22Rv1 (cell line): ENCODE results near the gene DEGS2.
"Not testable (repeated sequence)": the region's sequence is repeated elsewhere in the genome, so short reads cannot be mapped to it uniquely, and the experiment has no call there.

ENCODE experiments used
- H3K27ac ChIP-seq: fragments of 450-650 bp; 2 replicates; pipeline ENCODE4 v1.5.1; 2017
- CTCF ChIP-seq: fragments of 450-650 bp; IDR thresholded peaks from 2 replicates; pipeline ENCODE4 v1.5.1; 2017; ENCODE audit warnings: mild to moderate bottlenecking
- ZFX ChIP-seq: fragments of 450-650 bp; IDR thresholded peaks from 2 replicates; pipeline ENCODE4 v1.6.1; 2017; ENCODE audit warnings: antibody characterized with exemption, borderline replicate concordance

Gene DEGS2

GRCh38 chr14:100188392-100189030 is 29.1 kb upstream of the DEGS2 start:
- H3K27ac ChIP-seq = no peak overlapping the region
- TF ChIP-seq CTCF (no peak), ZFX (no peak)

DNA sequence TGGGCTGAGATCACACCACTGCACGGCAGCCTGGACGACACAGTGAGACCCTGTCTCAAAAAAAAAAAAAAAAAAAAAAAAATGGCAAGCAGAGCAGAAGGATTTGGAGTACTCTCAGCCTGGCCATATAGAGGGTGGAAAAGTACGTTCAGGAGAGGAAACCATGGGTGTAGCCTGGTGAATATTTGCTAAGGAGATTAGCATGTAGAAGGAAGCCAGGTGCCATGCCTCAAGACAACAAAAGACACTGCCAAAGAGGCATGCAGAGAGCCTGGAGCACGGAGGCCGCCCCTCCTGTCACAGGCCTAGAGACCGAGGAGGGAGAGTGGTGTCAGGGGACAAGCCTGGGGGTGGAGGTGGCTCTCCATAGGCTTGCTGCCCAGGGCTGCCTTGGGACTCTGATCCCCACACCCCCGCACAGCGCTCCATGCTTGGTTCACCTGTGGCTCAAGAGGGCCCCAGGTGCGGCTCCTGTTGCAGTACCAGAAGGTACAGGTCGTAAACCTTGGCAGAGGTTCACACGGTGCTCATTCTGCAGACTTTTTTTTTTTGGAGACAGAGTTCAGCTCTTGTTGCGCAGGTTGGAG is 27.9 kb upstream of the DEGS2 start:
- no peak overlapping the region for H3K27ac ChIP-seq
- TF ChIP-seq ZFX (no peak), CTCF (no peak)

- H3K27ac ChIP-seq = not testable (repeated sequence)
Measured at GRCh38 chr14:100181876-100182551, 22.6 kb upstream of the DEGS2 start.

- H3K27ac ChIP-seq = not testable (repeated sequence)
Measured at GRCh38 chr14:100180671-100181070, 21.2 kb upstream of the DEGS2 start.

GRCh38 chr14:100178691-100179090 is 19.2 kb upstream of the DEGS2 start:
- no peak overlapping the region for H3K27ac ChIP-seq
- no peak for TF ChIP-seq CTCF
- TF ChIP-seq ZFX = no peak

DNA sequence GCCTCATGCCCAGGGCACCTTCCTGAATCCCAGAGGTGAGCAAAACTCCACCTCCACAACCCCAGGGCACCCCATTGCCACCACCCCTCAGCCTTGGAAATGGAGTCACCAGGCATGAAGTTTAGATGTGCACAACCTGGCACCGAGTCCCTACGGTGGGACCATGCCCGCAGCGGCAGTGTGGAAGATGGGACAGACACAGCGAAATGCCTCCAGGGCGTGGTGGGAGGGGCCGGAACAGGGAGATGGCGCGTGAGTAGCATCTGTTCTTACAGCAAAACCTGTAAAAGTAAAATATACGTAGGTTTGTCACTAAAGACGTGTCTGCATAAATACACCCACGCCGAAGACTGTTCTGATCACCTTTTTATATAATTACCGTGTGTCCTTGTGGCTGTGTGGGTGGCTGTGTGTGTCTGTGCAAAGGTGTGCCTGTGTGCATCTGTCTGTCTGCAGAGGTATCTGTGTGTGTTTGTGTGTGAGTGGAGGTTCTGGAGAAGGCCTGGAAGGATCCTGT is 17.4 kb upstream of the DEGS2 start:
- no peak for TF ChIP-seq ZFX
- H3K27ac ChIP-seq = no peak overlapping the region

- no peak overlapping the region for H3K27ac ChIP-seq
- TF ChIP-seq CTCF (no peak), ZFX (no peak)
Measured at GRCh38 chr14:100173353-100173752, 13.9 kb upstream of the DEGS2 start.

- TF ChIP-seq CTCF (no peak), ZFX (no peak)
- no peak overlapping the region for H3K27ac ChIP-seq
Measured at GRCh38 chr14:100172811-100173210, 13.4 kb upstream of the DEGS2 start.

DNA sequence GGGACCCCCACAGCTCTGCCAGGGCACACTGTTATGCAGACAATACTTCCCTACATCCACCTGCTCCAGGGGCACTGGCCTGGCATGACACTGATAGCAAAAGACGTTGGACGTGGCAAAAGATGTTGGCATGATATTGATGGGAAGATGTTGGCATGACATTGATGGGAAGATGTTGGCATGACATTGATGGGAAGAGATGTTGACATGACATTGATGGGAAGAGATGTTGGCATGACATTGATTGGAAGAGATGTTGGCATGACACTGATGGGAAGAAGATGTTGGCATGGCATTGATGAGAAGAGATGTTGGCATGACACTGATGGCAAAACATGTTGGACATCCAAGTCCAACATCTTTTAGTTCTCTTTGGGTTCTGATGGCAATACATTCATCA is 11.4 kb upstream of the DEGS2 start:
- no peak overlapping the region for H3K27ac ChIP-seq
- TF ChIP-seq ZFX = no peak
- no peak for TF ChIP-seq CTCF
